ENCODE measurements around the gene FNDC3B. TPM values are rescaled to one million over a fixed set of nuclear protein-coding genes. Genes with fewer than 3 reads are reported as not detected.

Gene FNDC3B
- total RNA-seq, 4 donors from 2014 or later = 49.7 to 188 (median 165) TPM

GRCh38 chr3:172402892-172403643 is 363.7 kb downstream of the FNDC3B start:
- DNase-seq = no peak
- H3K36me3 ChIP-seq = no peaks in the 10 kb centered on the region
- TF ChIP-seq, protein P1, sequence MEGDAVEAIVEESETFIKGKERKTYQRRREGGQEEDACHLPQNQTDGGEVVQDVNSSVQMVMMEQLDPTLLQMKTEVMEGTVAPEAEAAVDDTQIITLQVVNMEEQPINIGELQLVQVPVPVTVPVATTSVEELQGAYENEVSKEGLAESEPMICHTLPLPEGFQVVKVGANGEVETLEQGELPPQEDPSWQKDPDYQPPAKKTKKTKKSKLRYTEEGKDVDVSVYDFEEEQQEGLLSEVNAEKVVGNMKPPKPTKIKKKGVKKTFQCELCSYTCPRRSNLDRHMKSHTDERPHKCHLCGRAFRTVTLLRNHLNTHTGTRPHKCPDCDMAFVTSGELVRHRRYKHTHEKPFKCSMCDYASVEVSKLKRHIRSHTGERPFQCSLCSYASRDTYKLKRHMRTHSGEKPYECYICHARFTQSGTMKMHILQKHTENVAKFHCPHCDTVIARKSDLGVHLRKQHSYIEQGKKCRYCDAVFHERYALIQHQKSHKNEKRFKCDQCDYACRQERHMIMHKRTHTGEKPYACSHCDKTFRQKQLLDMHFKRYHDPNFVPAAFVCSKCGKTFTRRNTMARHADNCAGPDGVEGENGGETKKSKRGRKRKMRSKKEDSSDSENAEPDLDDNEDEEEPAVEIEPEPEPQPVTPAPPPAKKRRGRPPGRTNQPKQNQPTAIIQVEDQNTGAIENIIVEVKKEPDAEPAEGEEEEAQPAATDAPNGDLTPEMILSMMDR (IDR thresholded peaks at IDR 0.05) = no peak
- TF ChIP-seq POLR2A (IDR thresholded peaks at IDR 0.05) = no peak
- intact Hi-C loops (cut with DNase I; ENCODE audit: low total_unique reads) = no loop called here
- no peaks in the 10 kb centered on the region for H3K27me3 ChIP-seq
- H3K27ac ChIP-seq = no peak overlapping the region
- H3K9me3 ChIP-seq = peaks cover 0 to 5% of the 10 kb centered on the region in 2 donors
- H3K4me1 ChIP-seq = no peaks in the 10 kb centered on the region
- H3K4me3 ChIP-seq = no peak overlapping the region

GRCh38 chr3:172404237-172404962 is 365.0 kb downstream of the FNDC3B start:
- H3K27me3 ChIP-seq = no peaks in the 10 kb centered on the region
- TF ChIP-seq POLR2A (IDR thresholded peaks at IDR 0.05) = no peak
- TF ChIP-seq, protein P1 (IDR thresholded peaks at IDR 0.05) = no peak
- intact Hi-C loops (cut with DNase I; ENCODE audit: low total_unique reads) = no loop called here

DNA sequence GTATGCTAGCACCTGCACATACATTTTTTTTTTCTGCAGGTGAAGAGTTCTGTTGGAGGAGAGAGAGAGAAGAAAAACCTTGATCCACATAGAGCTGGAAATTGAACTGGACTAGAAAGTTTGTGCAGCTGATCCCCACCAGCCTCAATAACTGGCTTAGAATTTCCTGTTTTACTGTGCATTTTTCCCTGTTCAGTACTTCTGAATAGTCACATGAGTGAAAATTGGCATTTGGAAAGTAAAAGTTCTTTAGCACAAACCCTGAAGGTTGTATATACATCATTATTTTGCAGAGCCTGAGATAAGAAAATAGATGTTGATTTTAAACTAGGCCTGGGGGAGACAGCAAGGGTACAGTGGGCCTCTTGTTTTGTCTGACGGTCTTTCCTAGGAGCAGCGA is 366.5 kb downstream of the FNDC3B start:
- DNase-seq = no peak
- Histone ChIP-seq H3K9me3 (peaks cover 0 to 5% of the 10 kb centered on the region in 2 donors), H3K27me3 (no peaks in the 10 kb centered on the region), H3K27ac (no peak overlapping the region), H3K4me3 (no peak overlapping the region), H3K4me1 (no peaks in the 10 kb centered on the region), H3K36me3 (no peaks in the 10 kb centered on the region)
- intact Hi-C loops (cut with DNase I; ENCODE audit: low total_unique reads) = no loop called here
- TF ChIP-seq, protein P1 (IDR thresholded peaks at IDR 0.05) = no peak
- TF ChIP-seq POLR2A (IDR thresholded peaks at IDR 0.05) = no peak

More at GRCh38 chr3:172404237-172404962, 365.0 kb downstream of the FNDC3B start:
- no peak for DNase-seq
- Histone ChIP-seq H3K4me1 (no peaks in the 10 kb centered on the region), H3K4me3 (no peak overlapping the region), H3K36me3 (no peaks in the 10 kb centered on the region), H3K9me3 (peaks cover 0 to 5% of the 10 kb centered on the region in 2 donors), H3K27ac (no peak overlapping the region)

DNA sequence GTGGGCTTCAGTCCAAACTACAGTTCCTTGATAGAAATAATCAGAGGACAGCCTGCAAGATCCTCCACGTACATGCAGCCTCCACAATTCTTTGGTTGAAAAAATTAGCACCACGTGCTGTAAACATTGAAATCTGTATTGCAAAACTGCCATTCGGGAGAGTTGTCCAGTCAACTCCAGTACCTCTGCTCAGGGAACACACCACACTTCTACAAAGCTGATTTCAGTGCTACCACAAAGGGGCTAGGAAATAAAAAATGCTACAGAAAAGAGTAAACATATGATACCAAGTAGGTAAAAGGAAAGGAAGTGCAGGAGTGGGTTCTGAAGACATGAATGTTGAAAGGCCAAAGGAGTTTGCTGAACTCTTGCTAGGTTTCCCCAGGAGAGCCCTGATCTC is 368.5 kb downstream of the FNDC3B start:
- Histone ChIP-seq H3K4me1 (no peaks in the 10 kb centered on the region), H3K9me3 (peaks cover 0 to 5% of the 10 kb centered on the region in 2 donors), H3K27me3 (no peaks in the 10 kb centered on the region), H3K4me3 (no peak overlapping the region), H3K27ac (no peak overlapping the region), H3K36me3 (no peaks in the 10 kb centered on the region)
- DNase-seq = no peak
- TF ChIP-seq, protein P1 (IDR thresholded peaks at IDR 0.05) = no peak
- intact Hi-C loops (cut with DNase I; ENCODE audit: low total_unique reads) = no loop called here
